HG03103 (cell line): Measurements from ENCODE around the gene PITPNM3.

ENCODE experiments used
- ATAC-seq: cut with Tn5 transposase; IDR thresholded peaks from one replicate; pipeline ENCODE4 v1.9.1; 2021; ENCODE audit warnings: low read depth; ENCODE audit not compliant: unreplicated experiment

PITPNM3 gene

GRCh38 chr17:6452471-6453266 is 103.7 kb downstream of the PITPNM3 start:
- no peak for ATAC-seq

DNA sequence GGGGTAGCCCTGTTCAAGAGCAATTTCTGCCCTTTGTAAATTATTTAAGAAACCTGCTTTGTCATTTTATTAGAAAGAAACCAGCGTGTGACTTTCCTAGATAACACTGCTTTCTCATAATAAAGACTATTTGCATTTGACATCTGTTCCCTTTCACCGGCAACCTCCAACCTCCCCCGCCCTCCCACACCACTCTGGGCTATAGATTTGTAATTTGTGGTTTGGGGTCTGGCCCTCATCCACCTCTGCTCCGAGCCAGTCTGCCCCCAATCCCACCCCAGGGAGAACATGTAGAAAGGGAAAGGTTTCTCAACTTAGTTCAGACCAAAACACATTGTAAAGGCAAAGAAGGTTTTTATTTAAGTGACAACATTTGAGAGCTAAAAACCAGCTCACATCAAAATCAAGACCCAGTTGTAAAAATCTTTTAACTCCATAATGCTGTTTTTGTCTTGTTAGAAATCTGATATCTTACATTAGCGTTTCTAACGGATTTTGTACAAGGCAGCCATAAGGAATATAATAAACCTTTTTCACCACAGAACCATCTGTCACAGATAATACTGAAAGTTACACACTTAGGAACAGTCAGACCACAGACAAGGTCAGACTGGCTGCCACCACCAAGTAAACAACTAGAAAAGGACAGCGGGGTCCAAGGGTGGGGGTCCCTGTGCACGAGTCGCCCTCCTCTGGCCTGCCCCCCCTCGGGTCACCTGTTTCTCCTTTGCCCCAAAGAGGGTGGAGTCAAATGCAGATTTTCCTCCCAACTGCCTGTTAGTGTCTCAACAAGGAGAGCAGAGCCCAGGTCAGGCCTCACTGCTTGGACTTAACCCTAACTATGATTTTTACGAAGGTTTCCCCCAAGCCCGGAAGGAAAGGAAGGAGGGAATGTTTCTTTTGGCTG is 105.2 kb downstream of the PITPNM3 start:
- ATAC-seq: no peak

- no peak for ATAC-seq
These were observed 107.0 kb downstream of the PITPNM3 start for GRCh38 chr17:6449307-6449706.

GRCh38 chr17:6448473-6448872 is 107.9 kb downstream of the PITPNM3 start:
- no peak for ATAC-seq

- ATAC-seq: no peak
These were observed 109.7 kb downstream of the PITPNM3 start for GRCh38 chr17:6446516-6447100.

- ATAC-seq: no peak
These were observed 111.6 kb downstream of the PITPNM3 start for GRCh38 chr17:6444571-6445335.

- peak; percentile 83 for ATAC-seq
These were observed 112.4 kb downstream of the PITPNM3 start, which contains the start of gene PIMREG for GRCh38 chr17:6443692-6444570. TSS of gene PIMREG (plus strand) at chr17:6444455. CDS start at chr17:6445111, 656 bp downstream.

- no peak for ATAC-seq
These were observed 113.6 kb downstream of the PITPNM3 start for GRCh38 chr17:6442775-6443174.

- no peak for ATAC-seq
These were observed 116.4 kb downstream of the PITPNM3 start for GRCh38 chr17:6439951-6440350.

DNA sequence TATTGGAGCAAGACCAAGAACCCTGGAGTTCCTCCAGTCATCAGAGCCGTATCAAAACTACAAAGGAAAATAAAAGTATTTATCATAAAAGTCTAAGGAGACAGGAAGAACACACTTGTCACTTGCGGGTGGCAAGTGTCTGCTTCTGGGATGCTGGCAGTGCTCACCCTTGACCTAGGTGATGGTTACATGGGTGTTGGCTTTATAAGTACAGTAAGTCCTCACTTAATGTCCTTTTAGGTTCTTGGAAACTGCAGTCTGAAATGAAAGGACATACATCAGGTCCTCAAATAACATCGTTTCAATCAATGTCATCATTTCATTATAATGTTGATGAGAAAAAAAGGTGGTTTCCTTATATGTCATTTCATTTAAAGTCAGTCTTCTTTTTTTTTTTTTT is 118.4 kb downstream of the PITPNM3 start:
- ATAC-seq: no peak

GRCh38 chr17:6437466-6437865 is 118.9 kb downstream of the PITPNM3 start:
- no peak for ATAC-seq

DNA sequence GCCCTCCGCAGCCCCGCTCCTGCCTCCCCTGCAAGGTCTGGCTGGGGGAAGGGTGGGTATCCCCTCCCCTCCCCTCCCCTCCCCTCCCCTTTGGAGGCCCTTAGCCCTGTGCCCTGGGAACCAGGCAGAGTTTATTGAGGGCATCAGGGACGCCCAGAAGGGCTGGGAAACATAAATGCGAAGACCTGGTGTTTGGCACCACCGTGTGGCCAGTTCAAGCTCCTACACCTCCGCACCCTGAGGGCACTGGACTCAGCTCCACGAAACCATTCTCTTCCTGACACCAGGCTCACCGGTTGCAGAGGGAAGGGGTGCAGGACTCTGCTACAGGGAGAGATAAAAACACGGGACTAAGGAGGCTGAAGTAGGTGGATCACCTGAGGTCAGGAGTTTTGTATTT is 120.4 kb downstream of the PITPNM3 start:
- ATAC-seq: no peak

DNA sequence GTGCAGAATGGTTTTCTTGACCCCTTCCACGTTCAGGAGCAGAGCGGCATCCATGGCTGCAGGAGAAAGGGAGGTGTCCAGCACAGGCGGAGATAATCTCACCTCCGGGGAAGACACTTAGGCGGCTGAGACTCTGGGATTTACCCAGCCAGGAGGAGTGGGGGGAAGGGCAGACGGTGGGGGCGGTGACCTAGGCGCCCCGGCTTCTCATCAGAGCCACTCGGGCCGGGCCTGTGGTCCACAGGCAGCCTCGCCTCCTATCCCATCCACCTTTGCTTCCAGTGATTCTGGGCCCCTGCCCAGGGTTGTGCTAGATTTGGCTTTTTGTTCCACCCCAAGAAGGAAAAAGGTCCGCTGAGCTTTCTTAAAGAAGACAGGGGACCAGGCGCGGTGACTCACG is 121.3 kb downstream of the PITPNM3 start, which contains the start of gene AIPL1:
TSS of gene AIPL1 (minus strand) at position 71 of the 400 bp plus-strand sequence. CDS start at position 54, 17 bp downstream.
- ATAC-seq: no peak

DNA sequence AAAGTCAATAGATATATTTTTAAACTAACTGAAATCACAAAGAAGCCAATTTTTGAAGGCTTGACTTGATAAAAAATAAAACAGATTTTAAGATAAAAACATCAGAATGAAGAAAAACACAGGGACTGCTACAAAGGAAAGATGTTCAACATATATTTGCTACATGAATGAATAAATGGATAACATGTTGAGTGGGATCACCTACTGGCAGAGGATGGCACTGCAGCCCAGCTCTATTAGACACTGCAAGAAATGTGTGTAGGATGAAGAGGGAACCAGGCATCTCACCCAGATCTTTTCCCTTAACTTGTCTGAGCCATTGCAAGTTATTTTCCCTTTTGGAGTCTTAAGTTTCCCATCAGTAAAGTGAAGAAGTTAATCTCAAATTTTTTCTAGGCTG is 125.6 kb downstream of the PITPNM3 start:
- no peak for ATAC-seq

DNA sequence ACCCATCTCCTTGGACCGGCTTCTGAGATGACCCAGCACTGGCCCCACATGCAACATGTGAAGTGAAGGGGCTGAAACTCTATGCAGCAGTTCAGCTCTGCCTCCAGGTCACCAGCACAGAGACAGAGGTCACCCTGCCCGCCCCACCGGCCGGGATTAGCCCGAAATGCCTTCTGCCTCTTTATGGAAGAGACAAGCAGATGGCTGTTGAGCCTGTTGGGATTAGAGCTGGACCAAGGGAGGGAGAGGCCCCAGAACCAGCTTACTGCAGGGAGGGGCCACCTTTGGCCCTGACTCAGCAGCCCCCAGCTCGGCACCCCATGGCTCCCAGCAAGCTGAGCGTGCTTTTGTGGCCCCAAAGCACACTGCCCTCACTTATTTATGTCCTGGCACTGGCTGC is 127.1 kb downstream of the PITPNM3 start:
- ATAC-seq: no peak

DNA sequence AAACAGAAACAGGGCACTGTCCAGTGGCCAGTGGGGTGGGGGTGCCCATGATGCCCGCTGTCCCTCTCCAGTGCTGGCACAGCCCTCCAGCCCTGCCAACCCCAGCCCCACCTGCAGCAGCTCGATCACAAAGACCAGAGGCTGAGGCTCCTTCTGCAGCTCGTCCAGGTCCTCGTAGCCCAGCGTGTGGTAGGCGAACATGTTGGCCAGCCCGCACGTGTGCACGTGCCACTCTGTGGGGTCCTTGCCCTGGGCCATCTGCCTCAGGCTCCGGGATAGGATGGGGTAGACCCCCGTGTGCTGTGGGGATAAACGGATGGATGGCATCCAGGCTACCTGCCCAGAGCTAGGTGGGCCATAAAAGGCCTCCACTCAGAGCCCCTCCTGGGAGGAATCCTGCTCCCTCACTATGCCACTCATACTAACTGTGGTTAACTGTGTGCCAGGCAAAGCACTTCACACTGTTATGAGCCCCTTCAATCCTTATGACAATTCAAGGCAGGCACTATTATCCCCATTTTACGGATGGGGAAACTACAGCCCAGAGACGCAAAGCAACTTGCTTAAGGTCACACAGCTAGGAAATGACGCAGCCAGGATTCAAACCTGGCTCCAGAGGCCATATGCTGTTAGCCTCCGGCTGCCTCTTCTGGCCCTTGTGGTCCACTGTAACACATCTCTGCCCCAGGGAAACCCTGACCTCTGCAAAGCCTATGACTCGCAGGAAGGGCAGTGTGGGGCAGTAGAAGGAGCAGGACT is 128.0 kb downstream of the PITPNM3 start:
- no peak for ATAC-seq

GRCh38 chr17:6427279-6427781 is 129.0 kb downstream of the PITPNM3 start:
- ATAC-seq: no peak

- ATAC-seq: no peak
These were observed 129.8 kb downstream of the PITPNM3 start for GRCh38 chr17:6426356-6427101.
